A204.1 (cell line): ENCODE measurements around the gene DDO.

Source experiments
- FAIRE-seq: peaks from 2 replicates; lab custom pipeline; 2012; peaks lifted over from hg19 to GRCh38; lab: Jason Lieb, UNC

DDO gene

GRCh38 chr6:110419028-110419739 is 3.8 kb upstream of the DDO start:
- FAIRE-seq, result no peak

GRCh38 chr6:110418594-110418993 is 3.2 kb upstream of the DDO start:
- FAIRE-seq, result no peak

GRCh38 chr6:110414669-110415068 is 706 bp downstream of the DDO start:
- FAIRE-seq, result no peak

GRCh38 chr6:110412360-110412759 is 3.0 kb downstream of the DDO start:
- no peak for FAIRE-seq

- FAIRE-seq, result no peak
These were observed 4.9 kb downstream of the DDO start for GRCh38 chr6:110410511-110410910.

GRCh38 chr6:110409794-110410193 is 5.6 kb downstream of the DDO start:
- no peak for FAIRE-seq

- FAIRE-seq, result no peak
These were observed 6.5 kb downstream of the DDO start for GRCh38 chr6:110408901-110409300.

- no peak for FAIRE-seq
These were observed 10.8 kb downstream of the DDO start for GRCh38 chr6:110404607-110405006.

- no peak for FAIRE-seq
These were observed 13.7 kb downstream of the DDO start for GRCh38 chr6:110401585-110402176.

GRCh38 chr6:110400208-110400607 is 15.2 kb downstream of the DDO start:
- no peak for FAIRE-seq

- no peak for FAIRE-seq
These were observed 15.9 kb downstream of the DDO start for GRCh38 chr6:110399219-110400071.

GRCh38 chr6:110398778-110399177 is 16.6 kb downstream of the DDO start:
- no peak for FAIRE-seq

- no peak for FAIRE-seq
These were observed 20.2 kb downstream of the DDO start for GRCh38 chr6:110395221-110395620.

GRCh38 chr6:110394409-110394808 is 21.0 kb downstream of the DDO start:
- no peak for FAIRE-seq

GRCh38 chr6:110392727-110393126 is 22.6 kb downstream of the DDO start:
- FAIRE-seq, result no peak

GRCh38 chr6:110390404-110390803 is 25.0 kb downstream of the DDO start:
- FAIRE-seq, result no peak

GRCh38 chr6:110389689-110390382 is 25.5 kb downstream of the DDO start:
- FAIRE-seq, result no peak

- no peak for FAIRE-seq
These were observed 27.4 kb downstream of the DDO start for GRCh38 chr6:110387986-110388385.

GRCh38 chr6:110385458-110385863 is 29.9 kb downstream of the DDO start:
- no peak for FAIRE-seq

GRCh38 chr6:110378552-110378951 is 36.8 kb downstream of the DDO start:
- no peak for FAIRE-seq

- FAIRE-seq, result no peak
These were observed 46.3 kb downstream of the DDO start for GRCh38 chr6:110369066-110369465.

GRCh38 chr6:110368284-110368683 is 47.1 kb downstream of the DDO start:
- FAIRE-seq, result no peak

- no peak for FAIRE-seq
These were observed 47.5 kb downstream of the DDO start for GRCh38 chr6:110367825-110368224.
